Left ventricle myocardium inferior (tissue), 1 donor: ENCODE data around the gene UVRAG. TPM values are rescaled to one million over a fixed set of nuclear protein-coding genes. Genes with fewer than 3 reads are reported as not detected.

Source experiments
- DNase-seq: peaks from one replicate; pipeline ENCODE4 v3.0.0-alpha.2; 2020
- H3K27ac ChIP-seq: fragments of 200-600 bp; replicated peaks from 2 replicates; pipeline ENCODE4 v1.8.0; 2021
- H3K27me3 ChIP-seq: fragments of 200-600 bp; 2 replicates; pipeline ENCODE4 v1.8.0; 2021; ENCODE audit warnings: low read depth
- H3K36me3 ChIP-seq: fragments of 200-600 bp; 2 replicates; pipeline ENCODE4 v1.8.0; 2021
- H3K4me1 ChIP-seq: fragments of 200-600 bp; 2 replicates; pipeline ENCODE4 v1.8.0; 2021
- H3K4me3 ChIP-seq: fragments of 200-600 bp; 2 replicates; pipeline ENCODE4 v1.8.0; 2021; ENCODE audit warnings: mild to moderate bottlenecking, moderate library complexity
- H3K9me3 ChIP-seq: fragments of 200-600 bp; replicated peaks from 2 replicates; pipeline ENCODE4 v1.8.0; 2021
- CTCF ChIP-seq: fragments of 200-600 bp; IDR thresholded peaks from 2 replicates; pipeline ENCODE4 v1.8.0; 2021; ENCODE audit warnings: antibody characterized with exemption, mild to moderate bottlenecking, borderline replicate concordance
- intact Hi-C: fragments of 100-400 bp; cut with micrococcal nuclease; formaldehyde crosslinking; loops from one replicate; pipeline ENCODE4 v1.11.0; 2022
- total RNA-seq: library from RNA; stranded (reverse); fragmentation: NEBNext Ultra II Directional; extraction: Animal tissue kit (Norgen Biotek cat#: 25700); gene quantifications from one replicate; pipeline ENCODE4 v1.2.1, GENCODE V29; 2021
- donor health status: DM: no; HTN: yes; CAD: no; lungs with severe emphysema.

UVRAG gene
- total RNA-seq, 1 donor from 2014 or later: 11.4 TPM

GRCh38 chr11:76185511-76185910, 370.5 kb downstream of the UVRAG start:
- Histone ChIP-seq H3K27me3 (no peaks in the 10 kb centered on the region), H3K36me3 (no peaks in the 10 kb centered on the region), H3K9me3 (no peaks in the 10 kb centered on the region), H3K27ac (peak overlapping the region; percentile 72), H3K4me3 (no peak overlapping the region), H3K4me1 (peaks cover 40% of the 10 kb centered on the region)
- DNase-seq: no peak
- no peak for TF ChIP-seq CTCF
- intact Hi-C loops: no loop called here

GRCh38 chr11:76185931-76186401, 371.0 kb downstream of the UVRAG start:
- H3K4me1 ChIP-seq: peaks cover 45% of the 10 kb centered on the region
- H3K27me3 ChIP-seq: no peaks in the 10 kb centered on the region
- H3K9me3 ChIP-seq: no peaks in the 10 kb centered on the region
- H3K36me3 ChIP-seq: peaks cover 1% of the 10 kb centered on the region
- peak overlapping the region; percentile 72 for H3K27ac ChIP-seq
- no peak overlapping the region for H3K4me3 ChIP-seq
- no peak for TF ChIP-seq CTCF
- DNase-seq: peak; percentile 40
- intact Hi-C loops: no loop called here

- Histone ChIP-seq H3K4me3 (no peak overlapping the region), H3K27me3 (no peaks in the 10 kb centered on the region), H3K36me3 (peaks cover 10% of the 10 kb centered on the region), H3K27ac (no peak overlapping the region), H3K4me1 (peaks cover 49% of the 10 kb centered on the region), H3K9me3 (no peaks in the 10 kb centered on the region)
- intact Hi-C loops: no loop called here
- no peak for TF ChIP-seq CTCF
- no peak for DNase-seq
Observed at GRCh38 chr11:76186776-76187279, 371.8 kb downstream of the UVRAG start.

GRCh38 chr11:76188873-76189272, 373.9 kb downstream of the UVRAG start:
- Histone ChIP-seq H3K4me1 (peaks cover 48% of the 10 kb centered on the region), H3K4me3 (no peak overlapping the region), H3K27ac (no peak overlapping the region), H3K36me3 (peaks cover 11% of the 10 kb centered on the region), H3K9me3 (no peaks in the 10 kb centered on the region), H3K27me3 (no peaks in the 10 kb centered on the region)
- no peak for DNase-seq
- intact Hi-C loops: no loop called here
- no peak for TF ChIP-seq CTCF

GRCh38 chr11:76189682-76190081, 374.7 kb downstream of the UVRAG start:
- no peak for DNase-seq
- Histone ChIP-seq H3K4me3 (no peak overlapping the region), H3K27ac (no peak overlapping the region), H3K9me3 (no peaks in the 10 kb centered on the region), H3K27me3 (no peaks in the 10 kb centered on the region), H3K4me1 (peaks cover 39% of the 10 kb centered on the region), H3K36me3 (peaks cover 11% of the 10 kb centered on the region)
- intact Hi-C loops: no loop called here
- TF ChIP-seq CTCF: no peak

- Histone ChIP-seq H3K9me3 (no peaks in the 10 kb centered on the region), H3K4me1 (peaks cover 32% of the 10 kb centered on the region), H3K27ac (no peak overlapping the region), H3K4me3 (no peak overlapping the region), H3K36me3 (peaks cover 11% of the 10 kb centered on the region), H3K27me3 (no peaks in the 10 kb centered on the region)
- DNase-seq: no peak
- intact Hi-C loops: no loop called here
- TF ChIP-seq CTCF: no peak
Observed at GRCh38 chr11:76190376-76190775, 375.4 kb downstream of the UVRAG start.
